ENCODE results near the gene FAM43B.

The FAM43B gene

GRCh38 chr1:20571427-20571826 is 19.1 kb downstream of the FAM43B start:
- TF ChIP-seq ZFX (IDR thresholded peaks at IDR 0.05; ENCODE audit: borderline replicate concordance): no peak
- TF ChIP-seq, protein P1, sequence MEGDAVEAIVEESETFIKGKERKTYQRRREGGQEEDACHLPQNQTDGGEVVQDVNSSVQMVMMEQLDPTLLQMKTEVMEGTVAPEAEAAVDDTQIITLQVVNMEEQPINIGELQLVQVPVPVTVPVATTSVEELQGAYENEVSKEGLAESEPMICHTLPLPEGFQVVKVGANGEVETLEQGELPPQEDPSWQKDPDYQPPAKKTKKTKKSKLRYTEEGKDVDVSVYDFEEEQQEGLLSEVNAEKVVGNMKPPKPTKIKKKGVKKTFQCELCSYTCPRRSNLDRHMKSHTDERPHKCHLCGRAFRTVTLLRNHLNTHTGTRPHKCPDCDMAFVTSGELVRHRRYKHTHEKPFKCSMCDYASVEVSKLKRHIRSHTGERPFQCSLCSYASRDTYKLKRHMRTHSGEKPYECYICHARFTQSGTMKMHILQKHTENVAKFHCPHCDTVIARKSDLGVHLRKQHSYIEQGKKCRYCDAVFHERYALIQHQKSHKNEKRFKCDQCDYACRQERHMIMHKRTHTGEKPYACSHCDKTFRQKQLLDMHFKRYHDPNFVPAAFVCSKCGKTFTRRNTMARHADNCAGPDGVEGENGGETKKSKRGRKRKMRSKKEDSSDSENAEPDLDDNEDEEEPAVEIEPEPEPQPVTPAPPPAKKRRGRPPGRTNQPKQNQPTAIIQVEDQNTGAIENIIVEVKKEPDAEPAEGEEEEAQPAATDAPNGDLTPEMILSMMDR (IDR thresholded peaks at IDR 0.05): no peak
- no peak overlapping the region for H3K27ac ChIP-seq

DNA sequence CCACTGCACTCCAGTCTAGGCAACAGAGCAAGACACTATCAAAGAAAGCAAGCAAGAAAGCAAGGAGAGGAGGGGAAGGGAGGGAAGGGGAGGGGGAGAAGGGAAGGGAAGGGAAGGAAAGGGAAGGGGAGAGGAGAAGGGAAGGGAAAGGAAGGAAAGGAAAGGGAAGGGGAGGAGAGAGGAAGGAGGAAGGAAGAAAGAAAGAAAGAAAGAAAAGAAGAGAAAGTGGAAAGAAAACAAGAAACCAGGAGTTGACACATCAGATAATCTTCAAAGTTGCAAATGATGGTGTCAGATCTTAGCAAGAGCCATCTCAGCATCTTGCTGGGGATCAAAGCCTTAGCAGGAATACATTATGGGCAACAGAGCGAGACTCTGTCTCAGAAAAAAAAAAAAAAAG is 21.6 kb downstream of the FAM43B start:
- no peak overlapping the region for H3K27ac ChIP-seq
- TF ChIP-seq ZFX (IDR thresholded peaks at IDR 0.05; ENCODE audit: borderline replicate concordance): no peak
- TF ChIP-seq, protein P1 (IDR thresholded peaks at IDR 0.05): no peak

- TF ChIP-seq, protein P1 (IDR thresholded peaks at IDR 0.05): peak; percentile 73
- no peak for TF ChIP-seq ZFX (IDR thresholded peaks at IDR 0.05; ENCODE audit: borderline replicate concordance)
- no peak overlapping the region for H3K27ac ChIP-seq
Measured at GRCh38 chr1:20574686-20575540, 22.5 kb downstream of the FAM43B start.

DNA sequence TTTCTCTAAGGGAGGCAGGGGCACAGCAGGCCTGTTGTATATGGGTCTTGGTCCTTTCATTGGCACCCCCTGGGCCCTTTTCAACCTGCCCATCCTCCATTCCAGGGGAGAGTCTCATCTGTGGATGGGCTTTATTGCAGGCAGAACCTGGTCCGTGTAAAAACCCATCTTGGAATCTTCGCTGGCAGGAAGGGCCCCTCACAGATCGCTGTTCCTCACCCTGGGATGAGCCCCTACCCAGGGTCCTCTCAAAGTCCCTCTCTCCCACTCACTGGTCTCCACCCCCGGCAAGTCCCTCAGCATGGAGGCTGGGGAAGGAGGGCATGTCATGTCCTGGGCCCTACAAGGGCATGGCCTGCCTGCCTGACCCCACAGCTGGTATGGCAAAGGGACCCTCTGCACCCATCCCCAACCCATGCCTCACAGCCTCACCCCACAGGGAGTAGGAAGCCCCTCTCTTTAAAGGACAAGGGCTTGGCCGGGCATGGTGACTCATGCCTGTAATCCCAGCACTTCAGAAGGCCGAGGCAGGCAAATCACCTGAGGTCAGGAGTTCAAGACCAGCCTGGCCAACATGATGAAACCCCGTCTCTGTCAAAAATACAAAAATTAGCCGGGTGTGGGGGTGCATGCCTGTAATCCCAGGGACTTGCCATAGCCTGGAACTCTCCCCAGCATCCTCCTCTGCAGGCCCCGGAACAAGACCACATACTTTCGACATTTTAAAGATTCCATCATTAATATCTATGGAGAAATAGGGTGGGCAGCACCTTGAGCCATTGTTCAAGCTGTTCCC is 23.4 kb downstream of the FAM43B start:
- TF ChIP-seq ZFX (IDR thresholded peaks at IDR 0.05; ENCODE audit: borderline replicate concordance): no peak
- TF ChIP-seq, protein P1 (IDR thresholded peaks at IDR 0.05): peak; percentile 37
- no peak overlapping the region for H3K27ac ChIP-seq

DNA sequence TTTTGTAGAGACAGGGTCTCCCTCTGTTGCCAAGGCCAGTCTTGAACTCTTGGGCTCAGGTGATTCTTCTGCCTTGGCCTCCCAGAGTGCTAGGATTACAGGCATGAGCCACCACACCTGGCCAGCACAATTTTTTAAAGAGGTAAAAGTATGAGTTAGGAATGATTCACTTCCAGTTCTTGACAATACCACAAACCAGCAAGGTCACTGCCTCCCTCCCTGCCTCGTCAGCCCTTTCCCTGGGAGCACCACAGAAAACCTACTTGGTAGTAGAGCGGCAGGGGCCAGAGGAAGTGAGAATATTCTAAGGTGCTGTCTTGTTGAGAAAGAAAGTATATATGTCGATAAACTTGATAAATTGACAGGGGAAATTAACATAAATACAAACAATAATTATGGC is 25.7 kb downstream of the FAM43B start:
- H3K27ac ChIP-seq: no peak overlapping the region

DNA sequence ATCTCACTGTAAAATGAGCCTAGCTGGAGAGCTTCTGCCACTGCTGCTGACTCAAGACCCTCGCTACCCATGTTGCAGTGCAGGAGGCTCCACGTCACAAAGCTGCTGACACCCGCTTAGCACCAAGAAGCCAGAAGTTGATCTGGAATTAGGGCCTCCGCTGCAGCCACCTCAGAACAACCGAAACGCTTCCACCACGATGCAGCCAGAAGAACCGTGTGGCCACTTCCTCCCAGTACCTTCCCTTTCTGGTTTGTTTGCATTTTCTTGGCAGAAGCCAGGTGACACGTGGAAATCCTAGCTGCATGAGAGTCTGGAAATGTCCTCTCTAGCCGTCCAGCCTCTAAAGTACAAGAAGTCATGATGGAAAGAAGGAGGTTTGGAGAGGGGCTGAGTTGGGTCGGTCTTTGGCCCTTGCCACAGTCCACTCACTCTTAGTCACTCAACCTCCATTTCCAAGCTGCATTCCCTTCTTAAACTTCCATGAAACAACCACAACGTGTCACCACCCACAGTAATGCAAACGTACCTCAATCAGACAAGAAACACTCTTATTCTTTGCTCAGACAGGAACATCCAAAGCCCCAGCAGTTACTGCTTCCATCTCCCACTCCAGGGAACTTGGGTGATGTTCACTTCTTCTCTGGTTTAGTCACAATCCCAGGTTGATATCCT is 26.5 kb downstream of the FAM43B start:
- H3K27ac ChIP-seq: no peak overlapping the region
- TF ChIP-seq, protein P1 (IDR thresholded peaks at IDR 0.05): no peak
- TF ChIP-seq ZFX (IDR thresholded peaks at IDR 0.05; ENCODE audit: borderline replicate concordance): no peak

More for the DNA sequence above, 25.7 kb downstream of the FAM43B start:
- TF ChIP-seq, protein P1 (IDR thresholded peaks at IDR 0.05): no peak
- no peak for TF ChIP-seq ZFX (IDR thresholded peaks at IDR 0.05; ENCODE audit: borderline replicate concordance)

All from 22Rv1 (cell line).